Ectodermal cell (in vitro differentiated cells): Measurements from ENCODE around the gene AP3S2.

ENCODE experiments used
- H3K27ac ChIP-seq: 2 replicates; pipeline ENCODE4 v1.7.0; 2013; ENCODE audit warnings: mild to moderate bottlenecking, low read depth, low read length; ENCODE audit not compliant: insufficient read depth, poor library complexity, severe bottlenecking
- H3K27me3 ChIP-seq: 2 replicates; pipeline ENCODE4 v1.7.0; 2013; ENCODE audit warnings: mild to moderate bottlenecking, low read length; ENCODE audit not compliant: insufficient read depth, control insufficient read depth, poor library complexity, severe bottlenecking
- H3K36me3 ChIP-seq: one replicate; pipeline ENCODE4 v1.7.0; 2013; ENCODE audit warnings: low read length; ENCODE audit not compliant: control insufficient read depth, insufficient read depth
- H3K4me1 ChIP-seq: one replicate; pipeline ENCODE4 v1.7.0; 2013; ENCODE audit warnings: low read length; ENCODE audit not compliant: control insufficient read depth, insufficient read depth
- H3K4me3 ChIP-seq: 2 replicates; pipeline ENCODE4 v1.7.0; 2013; ENCODE audit warnings: low read depth, low read length, control low read depth; ENCODE audit not compliant: insufficient read depth
- H3K9me3 ChIP-seq: 2 replicates; pipeline ENCODE4 v1.7.0; 2013; ENCODE audit warnings: mild to moderate bottlenecking, low read length, moderate library complexity; ENCODE audit not compliant: control insufficient read depth
- WGBS, 2 experiments: methylation state at CpG; one replicate each; pipeline ENCODE4 v1.1.7; 2013; ENCODE audit warnings: missing lambda C conversion rate in 2 of 2; 5-methylcytosine and 5-hydroxymethylcytosine counted together

Gene AP3S2

GRCh38 chr15:89851673-89852341, 42.0 kb downstream of the AP3S2 start:
- Histone ChIP-seq H3K9me3 (no peaks in the 10 kb centered on the region), H3K36me3 (no peaks in the 10 kb centered on the region), H3K27me3 (no peaks in the 10 kb centered on the region), H3K4me1 (no peaks in the 10 kb centered on the region), H3K4me3 (no peak overlapping the region), H3K27ac (no peak overlapping the region)
- 96% methylated on average over 5 of the region's 5 CpGs for WGBS, 2 experiments

DNA sequence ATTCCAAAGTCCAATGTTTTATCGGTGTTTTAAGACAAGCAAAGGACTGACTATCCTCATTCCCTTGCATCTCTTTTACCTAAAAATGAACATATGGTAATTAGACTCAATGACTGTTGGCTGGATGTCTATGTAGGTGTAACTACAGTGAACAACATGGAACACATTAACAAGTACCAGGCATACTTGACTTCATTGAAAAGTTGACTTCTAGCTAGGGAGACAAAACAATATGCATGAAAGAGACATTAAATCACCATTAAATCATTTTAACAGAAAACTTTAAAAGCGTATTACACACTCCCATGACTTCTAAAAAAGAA, 44.9 kb downstream of the AP3S2 start:
- Histone ChIP-seq H3K9me3 (no peaks in the 10 kb centered on the region), H3K27me3 (no peaks in the 10 kb centered on the region), H3K36me3 (no peaks in the 10 kb centered on the region), H3K4me1 (no peaks in the 10 kb centered on the region), H3K27ac (no peak overlapping the region), H3K4me3 (no peak overlapping the region)
- WGBS, 2 experiments = 100% methylated on average over 2 of the region's 2 CpGs; no CpG with 5 or more reads in 1 of the 2 experiments

DNA sequence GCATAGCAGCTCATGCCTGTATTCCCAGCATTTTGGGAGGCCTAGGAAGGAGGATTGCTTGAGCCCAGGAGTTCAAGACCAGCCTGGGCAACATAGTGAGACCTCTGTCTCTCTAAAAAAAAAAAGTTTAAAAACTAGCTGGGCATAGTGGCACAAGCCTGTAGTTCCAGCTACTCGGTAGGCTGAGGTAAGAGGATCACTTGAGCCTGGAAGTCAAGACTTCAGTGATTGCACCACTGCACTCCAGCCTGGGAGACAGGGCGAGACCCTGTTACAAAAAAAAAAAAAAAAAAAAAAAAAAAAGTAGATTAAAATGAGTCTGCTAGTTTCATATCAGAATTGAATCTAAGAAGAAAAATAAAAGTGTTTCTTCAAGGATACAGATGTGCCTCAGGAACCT, 46.7 kb downstream of the AP3S2 start:
- no peaks in the 10 kb centered on the region for H3K36me3 ChIP-seq
- H3K27me3 ChIP-seq = no peaks in the 10 kb centered on the region
- H3K27ac ChIP-seq = no peak overlapping the region
- no peaks in the 10 kb centered on the region for H3K4me1 ChIP-seq
- no peak overlapping the region for H3K4me3 ChIP-seq
- no peaks in the 10 kb centered on the region for H3K9me3 ChIP-seq
- WGBS, 2 experiments = 91 to 100% methylated on average over 1 to 2 of the region's 2 CpGs

GRCh38 chr15:89845305-89845893, 48.4 kb downstream of the AP3S2 start:
- no peaks in the 10 kb centered on the region for H3K9me3 ChIP-seq
- H3K27me3 ChIP-seq = no peaks in the 10 kb centered on the region
- H3K36me3 ChIP-seq = no peaks in the 10 kb centered on the region
- H3K27ac ChIP-seq = no peak overlapping the region
- 97% methylated on average over 4 to 5 of the region's 5 CpGs for WGBS, 2 experiments
- H3K4me1 ChIP-seq = no peaks in the 10 kb centered on the region
- no peak overlapping the region for H3K4me3 ChIP-seq

- 81 to 98% methylated on average over 1 of the region's 1 CpG for WGBS, 2 experiments
- H3K4me3 ChIP-seq = no peak overlapping the region
- no peaks in the 10 kb centered on the region for H3K9me3 ChIP-seq
- no peak overlapping the region for H3K27ac ChIP-seq
- no peaks in the 10 kb centered on the region for H3K4me1 ChIP-seq
- no peaks in the 10 kb centered on the region for H3K27me3 ChIP-seq
- no peaks in the 10 kb centered on the region for H3K36me3 ChIP-seq
Measured at GRCh38 chr15:89841962-89842361, 51.8 kb downstream of the AP3S2 start.

GRCh38 chr15:89841306-89841705, 52.5 kb downstream of the AP3S2 start:
- Histone ChIP-seq H3K27me3 (no peaks in the 10 kb centered on the region), H3K27ac (no peak overlapping the region), H3K4me1 (no peaks in the 10 kb centered on the region), H3K9me3 (no peaks in the 10 kb centered on the region), H3K4me3 (no peak overlapping the region), H3K36me3 (no peaks in the 10 kb centered on the region)
- WGBS, 2 experiments = 93 to 94% methylated on average over 4 of the region's 4 CpGs

DNA sequence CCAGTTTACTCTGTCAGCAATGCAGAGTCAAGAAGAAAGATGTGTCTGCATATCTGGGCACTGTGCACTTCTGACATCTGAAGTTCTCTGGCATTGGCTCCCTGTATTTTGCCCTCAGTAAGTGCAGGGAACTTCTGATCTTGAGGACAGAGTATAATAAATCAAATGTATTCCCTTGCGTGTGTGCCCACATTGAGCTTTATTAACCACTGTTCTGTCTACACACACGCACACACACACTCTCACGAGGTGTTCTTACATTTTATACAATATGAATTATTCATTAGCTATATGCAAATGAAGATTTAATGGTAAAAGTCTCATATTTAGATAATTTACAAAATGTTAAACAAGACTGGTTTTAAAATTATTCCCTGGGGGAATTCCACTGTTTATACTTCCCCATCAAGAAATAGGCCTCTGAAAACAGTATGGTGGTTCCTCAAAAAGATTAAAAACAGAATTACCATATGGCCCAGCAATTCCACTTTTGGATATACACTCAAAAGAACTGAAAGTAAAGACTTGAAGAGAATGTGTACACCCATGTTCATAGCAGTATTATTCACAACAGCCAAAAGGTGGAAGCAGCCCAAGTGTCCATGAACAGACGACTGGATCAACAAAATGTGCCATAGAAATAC, 54.5 kb downstream of the AP3S2 start:
- Histone ChIP-seq H3K4me1 (peaks cover 4% of the 10 kb centered on the region), H3K36me3 (peaks cover 9% of the 10 kb centered on the region), H3K4me3 (no peak overlapping the region), H3K27me3 (no peaks in the 10 kb centered on the region), H3K27ac (no peak overlapping the region), H3K9me3 (no peaks in the 10 kb centered on the region)
- 88 to 92% methylated on average over 2 to 3 of the region's 4 CpGs for WGBS, 2 experiments

- Histone ChIP-seq H3K4me3 (no peak overlapping the region), H3K9me3 (no peaks in the 10 kb centered on the region), H3K27ac (no peak overlapping the region), H3K27me3 (no peaks in the 10 kb centered on the region), H3K36me3 (peaks cover 19% of the 10 kb centered on the region), H3K4me1 (peaks cover 4% of the 10 kb centered on the region)
- WGBS, 2 experiments = 90 to 93% methylated on average over 3 of the region's 3 CpGs
Measured at GRCh38 chr15:89837830-89838178, 56.0 kb downstream of the AP3S2 start.

DNA sequence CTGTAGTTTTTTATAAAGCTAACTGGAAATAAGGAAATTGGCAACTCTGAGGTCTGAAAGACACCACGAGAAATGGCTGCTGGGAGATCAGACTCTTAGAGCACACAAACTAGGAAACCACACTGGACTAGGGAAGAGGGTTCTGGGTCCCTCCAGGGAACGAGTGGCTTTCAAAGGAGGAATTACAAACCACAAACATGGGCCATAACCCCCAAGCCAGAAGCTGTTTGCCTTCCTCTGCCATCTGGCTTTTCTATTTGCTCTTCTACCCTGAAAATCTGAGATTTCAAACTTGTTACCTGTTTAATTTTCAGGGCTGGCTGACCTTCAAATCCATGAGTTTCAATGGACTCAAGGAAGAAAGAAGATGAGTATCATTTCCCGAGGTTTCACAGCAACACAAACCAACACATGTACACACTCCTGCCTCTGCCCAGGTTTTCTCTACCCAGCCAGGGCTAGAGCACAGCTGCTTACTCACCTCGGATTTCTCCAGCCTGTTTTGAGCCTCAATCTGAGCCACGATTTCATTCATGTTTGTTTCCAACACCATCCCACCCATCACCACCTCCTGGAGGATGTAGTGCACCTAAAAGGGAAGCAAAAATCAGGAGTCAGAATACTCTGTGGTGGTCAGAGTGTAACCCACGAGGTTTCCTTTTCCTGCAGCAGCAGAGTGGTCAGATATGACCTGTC, 56.5 kb downstream of the AP3S2 start:
- Histone ChIP-seq H3K4me1 (peaks cover 4% of the 10 kb centered on the region), H3K27ac (no peak overlapping the region), H3K4me3 (no peak overlapping the region), H3K27me3 (no peaks in the 10 kb centered on the region), H3K9me3 (no peaks in the 10 kb centered on the region), H3K36me3 (peaks cover 19% of the 10 kb centered on the region)
- 88 to 89% methylated on average over 6 of the region's 6 CpGs for WGBS, 2 experiments
